GM12878 (cell line): ENCODE results near the gene CXXC5.

Source experiments
- CREB1 ChIP-seq: IDR thresholded peaks from 2 replicates; pipeline ENCODE4 v1.6.1; 2012; ENCODE audit warnings: low read depth, mild to moderate bottlenecking, inconsistent platforms
- EZH2 ChIP-seq: IDR thresholded peaks from 2 replicates; pipeline ENCODE4 v1.6.1; 2012; ENCODE audit warnings: low read depth, mild to moderate bottlenecking, control low read depth, inconsistent platforms, low read length, borderline replicate concordance; ENCODE audit not compliant: control insufficient read depth
- MXI1 ChIP-seq: fragments of 150-350 bp; IDR thresholded peaks from 2 replicates; pipeline ENCODE4 v1.6.1; 2011; ENCODE audit warnings: low read depth, mild to moderate bottlenecking, inconsistent platforms, low read length, improper control_type of control experiment
- PAX5 ChIP-seq: IDR thresholded peaks from 2 replicates; pipeline ENCODE4 v1.6.1; 2011; ENCODE audit warnings: low read depth, low read length, borderline replicate concordance
- POU2F2 ChIP-seq: IDR thresholded peaks from 3 replicates; pipeline ENCODE4 v1.6.1; 2011; ENCODE audit warnings: low read depth, mild to moderate bottlenecking, low read length, borderline replicate concordance
- SREBF2 ChIP-seq: IDR thresholded peaks from 2 replicates; pipeline ENCODE4 v1.6.1; 2012; ENCODE audit warnings: mild to moderate bottlenecking, low read length
- TF ChIP-seq, protein P1 (sequence below): IDR thresholded peaks from 2 replicates; pipeline ENCODE4 v1.6.1; 2011; ENCODE audit warnings: low read depth, mild to moderate bottlenecking, low read length, moderate library complexity, borderline replicate concordance; ENCODE audit errors: extremely low read depth
- TF ChIP-seq, protein P2 (sequence below): fragments of 450-650 bp; conservative IDR thresholded peaks from 2 replicates; pipeline ENCODE4 v1.6.1; 2017; ENCODE audit warnings: mild to moderate bottlenecking, moderate library complexity
- TF ChIP-seq, protein P3 (sequence below): fragments of 450-650 bp; formaldehyde crosslinking; IDR thresholded peaks from 2 replicates; pipeline ENCODE4 v1.4.0; 2020; ENCODE audit warnings: mild to moderate bottlenecking, moderate library complexity

DNA sequence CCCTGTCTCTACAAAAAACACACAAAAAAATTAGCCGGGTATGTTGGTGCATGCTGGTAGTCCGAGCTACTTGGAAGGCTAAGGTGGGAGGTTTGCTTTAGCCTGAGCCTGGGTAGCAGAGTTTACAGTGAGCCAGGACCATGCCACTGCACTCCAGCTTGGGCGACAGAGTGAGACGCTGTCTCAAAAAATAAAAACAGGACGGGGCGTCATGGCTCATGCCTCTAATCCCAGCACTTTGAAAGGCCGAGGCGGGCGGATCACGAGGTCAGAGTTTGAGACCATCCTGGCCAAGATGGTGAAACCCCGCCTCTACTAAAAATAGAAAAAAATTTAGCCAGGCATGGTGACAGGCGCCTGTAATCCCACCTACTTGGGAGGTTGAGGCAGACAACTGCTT, 46.7 kb upstream of the CXXC5 start:
- TF ChIP-seq CREB1 = no peak
- TF ChIP-seq POU2F2 = no peak
- TF ChIP-seq SREBF2 = no peak
- TF ChIP-seq, protein P1, sequence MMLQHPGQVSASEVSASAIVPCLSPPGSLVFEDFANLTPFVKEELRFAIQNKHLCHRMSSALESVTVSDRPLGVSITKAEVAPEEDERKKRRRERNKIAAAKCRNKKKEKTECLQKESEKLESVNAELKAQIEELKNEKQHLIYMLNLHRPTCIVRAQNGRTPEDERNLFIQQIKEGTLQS = no peak
- TF ChIP-seq, protein P2, sequence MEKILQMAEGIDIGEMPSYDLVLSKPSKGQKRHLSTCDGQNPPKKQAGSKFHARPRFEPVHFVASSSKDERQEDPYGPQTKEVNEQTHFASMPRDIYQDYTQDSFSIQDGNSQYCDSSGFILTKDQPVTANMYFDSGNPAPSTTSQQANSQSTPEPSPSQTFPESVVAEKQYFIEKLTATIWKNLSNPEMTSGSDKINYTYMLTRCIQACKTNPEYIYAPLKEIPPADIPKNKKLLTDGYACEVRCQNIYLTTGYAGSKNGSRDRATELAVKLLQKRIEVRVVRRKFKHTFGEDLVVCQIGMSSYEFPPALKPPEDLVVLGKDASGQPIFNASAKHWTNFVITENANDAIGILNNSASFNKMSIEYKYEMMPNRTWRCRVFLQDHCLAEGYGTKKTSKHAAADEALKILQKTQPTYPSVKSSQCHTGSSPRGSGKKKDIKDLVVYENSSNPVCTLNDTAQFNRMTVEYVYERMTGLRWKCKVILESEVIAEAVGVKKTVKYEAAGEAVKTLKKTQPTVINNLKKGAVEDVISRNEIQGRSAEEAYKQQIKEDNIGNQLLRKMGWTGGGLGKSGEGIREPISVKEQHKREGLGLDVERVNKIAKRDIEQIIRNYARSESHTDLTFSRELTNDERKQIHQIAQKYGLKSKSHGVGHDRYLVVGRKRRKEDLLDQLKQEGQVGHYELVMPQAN = no peak
- TF ChIP-seq, protein P3, sequence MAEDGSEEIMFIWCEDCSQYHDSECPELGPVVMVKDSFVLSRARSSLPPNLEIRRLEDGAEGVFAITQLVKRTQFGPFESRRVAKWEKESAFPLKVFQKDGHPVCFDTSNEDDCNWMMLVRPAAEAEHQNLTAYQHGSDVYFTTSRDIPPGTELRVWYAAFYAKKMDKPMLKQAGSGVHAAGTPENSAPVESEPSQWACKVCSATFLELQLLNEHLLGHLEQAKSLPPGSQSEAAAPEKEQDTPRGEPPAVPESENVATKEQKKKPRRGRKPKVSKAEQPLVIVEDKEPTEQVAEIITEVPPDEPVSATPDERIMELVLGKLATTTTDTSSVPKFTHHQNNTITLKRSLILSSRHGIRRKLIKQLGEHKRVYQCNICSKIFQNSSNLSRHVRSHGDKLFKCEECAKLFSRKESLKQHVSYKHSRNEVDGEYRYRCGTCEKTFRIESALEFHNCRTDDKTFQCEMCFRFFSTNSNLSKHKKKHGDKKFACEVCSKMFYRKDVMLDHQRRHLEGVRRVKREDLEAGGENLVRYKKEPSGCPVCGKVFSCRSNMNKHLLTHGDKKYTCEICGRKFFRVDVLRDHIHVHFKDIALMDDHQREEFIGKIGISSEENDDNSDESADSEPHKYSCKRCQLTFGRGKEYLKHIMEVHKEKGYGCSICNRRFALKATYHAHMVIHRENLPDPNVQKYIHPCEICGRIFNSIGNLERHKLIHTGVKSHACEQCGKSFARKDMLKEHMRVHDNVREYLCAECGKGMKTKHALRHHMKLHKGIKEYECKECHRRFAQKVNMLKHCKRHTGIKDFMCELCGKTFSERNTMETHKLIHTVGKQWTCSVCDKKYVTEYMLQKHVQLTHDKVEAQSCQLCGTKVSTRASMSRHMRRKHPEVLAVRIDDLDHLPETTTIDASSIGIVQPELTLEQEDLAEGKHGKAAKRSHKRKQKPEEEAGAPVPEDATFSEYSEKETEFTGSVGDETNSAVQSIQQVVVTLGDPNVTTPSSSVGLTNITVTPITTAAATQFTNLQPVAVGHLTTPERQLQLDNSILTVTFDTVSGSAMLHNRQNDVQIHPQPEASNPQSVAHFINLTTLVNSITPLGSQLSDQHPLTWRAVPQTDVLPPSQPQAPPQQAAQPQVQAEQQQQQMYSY = no peak
- TF ChIP-seq PAX5 = no peak
- TF ChIP-seq MXI1 = no peak
- TF ChIP-seq EZH2 = no peak
